Prostate gland (tissue), 2 donors: ENCODE data around the gene PA2G4. TPM values are rescaled to one million over a fixed set of nuclear protein-coding genes. Genes with fewer than 3 reads are reported as not detected.

ENCODE experiments used
- DNase-seq: peaks from one replicate; pipeline ENCODE4 v3.0.0-alpha.2; 2019; ENCODE audit warnings: low spot score
- H3K27ac ChIP-seq, 2 donors: fragments of 200-600 bp; sonication (generic); 2 replicates each; pipeline ENCODE4 v1.5.1; 2017 to 2019
- H3K27me3 ChIP-seq: fragments of 200-600 bp; sonication (generic); replicated peaks from 2 replicates; pipeline ENCODE4 v1.5.1; 2019; ENCODE audit not compliant: insufficient read depth
- H3K36me3 ChIP-seq, 2 donors: fragments of 200-600 bp; sonication (generic); 1 replicate in 1 of 2; 2 replicates in 1 of 2; pipeline versions ENCODE4 v1.5.1 to v1.8.1; 2017 to 2019
- H3K4me1 ChIP-seq: fragments of 200-600 bp; sonication (generic); replicated peaks from 2 replicates; pipeline ENCODE4 v1.5.1; 2019
- H3K4me3 ChIP-seq, 2 donors: fragments of 200-600 bp; sonication (generic); 2 replicates each; pipeline ENCODE4 v1.5.1; 2017 to 2019
- H3K9me3 ChIP-seq: fragments of 200-600 bp; sonication (generic); 2 replicates; pipeline ENCODE4 v1.5.1; 2017
- CTCF ChIP-seq, 4 experiments: fragments of 200-600 bp in 2 of 4; fragments of 450-650 bp in 2 of 4; sonication (generic) in 2 of 4; IDR thresholded peaks; 1 replicate in 3 of 4; 2 replicates in 1 of 4; pipeline ENCODE4 v1.5.1; 2016 to 2019; ENCODE audit warnings: antibody characterized with exemption in 4 of 4, mild to moderate bottlenecking in 2 of 4, moderate library complexity in 2 of 4
- POLR2A ChIP-seq: fragments of 450-650 bp; IDR thresholded peaks from one replicate; pipeline ENCODE4 v1.6.1; 2016; ENCODE audit warnings: antibody characterized with exemption, mild to moderate bottlenecking
- POLR2AphosphoS5 ChIP-seq: sonication (generic); formaldehyde crosslinking; IDR thresholded peaks from one replicate; pipeline ENCODE4 v1.6.1; 2017; ENCODE audit warnings: antibody characterized with exemption
- WGBS: methylation state at CpG from one replicate; pipeline ENCODE4 v1.1.5; 2018; 5-methylcytosine and 5-hydroxymethylcytosine counted together
- intact Hi-C: fragments of 100-400 bp; cut with DNase I; formaldehyde crosslinking; loops from one replicate; pipeline ENCODE4 v1.14.2; 2022
- total RNA-seq, 2 donors: library from RNA; depleted of rRNA; stranded (reverse); fragments of >200 nt; gene quantifications; one replicate each; pipeline ENCODE4 v1.1.0, GENCODE V29; 2016

Gene PA2G4
- total RNA-seq, 2 donors from 2014 or later: 75.0 to 93.3 TPM

GRCh38 chr12:56130876-56131275, 26.5 kb downstream of the PA2G4 start:
- TF ChIP-seq POLR2A (no peak), POLR2AphosphoS5 (no peak), CTCF (IDR thresholded peaks at IDR 0.05) (no peak)
- WGBS: 86% methylated on average over 4 of the region's 4 CpGs
- Histone ChIP-seq H3K27ac (no peak overlapping the region), H3K4me1 (peaks cover 11% of the 10 kb centered on the region), H3K4me3 (no peak overlapping the region), H3K9me3 (no peaks in the 10 kb centered on the region), H3K36me3 (peaks cover 6 to 9% of the 10 kb centered on the region in 2 donors), H3K27me3 (no peaks in the 10 kb centered on the region)
- intact Hi-C loops: no loop called here
- DNase-seq: no peak

- Histone ChIP-seq H3K4me3 (no peak overlapping the region), H3K27ac (no peak overlapping the region), H3K27me3 (no peaks in the 10 kb centered on the region), H3K4me1 (no peaks in the 10 kb centered on the region), H3K36me3 (peaks cover 18% of the 10 kb centered on the region in 2 donors), H3K9me3 (no peaks in the 10 kb centered on the region)
- 94% methylated on average over 6 of the region's 6 CpGs for WGBS
- no peak for DNase-seq
- TF ChIP-seq CTCF (IDR thresholded peaks at IDR 0.05): no peak
- TF ChIP-seq POLR2A: no peak
- no peak for TF ChIP-seq POLR2AphosphoS5
- intact Hi-C loops: no loop called here
These were observed 30.5 kb downstream of the PA2G4 start for GRCh38 chr12:56134897-56135296.

- Histone ChIP-seq H3K4me1 (no peaks in the 10 kb centered on the region), H3K27me3 (no peaks in the 10 kb centered on the region), H3K4me3 (no peak overlapping the region), H3K9me3 (no peaks in the 10 kb centered on the region), H3K27ac (no peak overlapping the region), H3K36me3 (peaks cover 11 to 12% of the 10 kb centered on the region in 2 donors)
- intact Hi-C loops: no loop called here
- TF ChIP-seq POLR2AphosphoS5: no peak
- no peak for TF ChIP-seq CTCF (IDR thresholded peaks at IDR 0.05)
- no peak for TF ChIP-seq POLR2A
- no peak for DNase-seq
- WGBS: 96% methylated on average over 14 of the region's 14 CpGs
These were observed 33.7 kb downstream of the PA2G4 start for GRCh38 chr12:56137853-56138571.

- H3K27ac ChIP-seq: no peak overlapping the region
- WGBS: 88% methylated on average over 14 of the region's 19 CpGs
- no peaks in the 10 kb centered on the region for H3K4me1 ChIP-seq
- no peaks in the 10 kb centered on the region for H3K27me3 ChIP-seq
- H3K9me3 ChIP-seq: no peaks in the 10 kb centered on the region
- H3K36me3 ChIP-seq: peaks cover 12 to 20% of the 10 kb centered on the region in 2 donors
- no peak overlapping the region for H3K4me3 ChIP-seq
- intact Hi-C loops: no loop called here
- TF ChIP-seq POLR2AphosphoS5 (no peak), CTCF (IDR thresholded peaks at IDR 0.05) (no peak), POLR2A (no peak)
- DNase-seq: no peak
These were observed 37.8 kb downstream of the PA2G4 start for GRCh38 chr12:56141946-56142784.
